ENCODE results near the gene LIN37.

Gene LIN37

DNA sequence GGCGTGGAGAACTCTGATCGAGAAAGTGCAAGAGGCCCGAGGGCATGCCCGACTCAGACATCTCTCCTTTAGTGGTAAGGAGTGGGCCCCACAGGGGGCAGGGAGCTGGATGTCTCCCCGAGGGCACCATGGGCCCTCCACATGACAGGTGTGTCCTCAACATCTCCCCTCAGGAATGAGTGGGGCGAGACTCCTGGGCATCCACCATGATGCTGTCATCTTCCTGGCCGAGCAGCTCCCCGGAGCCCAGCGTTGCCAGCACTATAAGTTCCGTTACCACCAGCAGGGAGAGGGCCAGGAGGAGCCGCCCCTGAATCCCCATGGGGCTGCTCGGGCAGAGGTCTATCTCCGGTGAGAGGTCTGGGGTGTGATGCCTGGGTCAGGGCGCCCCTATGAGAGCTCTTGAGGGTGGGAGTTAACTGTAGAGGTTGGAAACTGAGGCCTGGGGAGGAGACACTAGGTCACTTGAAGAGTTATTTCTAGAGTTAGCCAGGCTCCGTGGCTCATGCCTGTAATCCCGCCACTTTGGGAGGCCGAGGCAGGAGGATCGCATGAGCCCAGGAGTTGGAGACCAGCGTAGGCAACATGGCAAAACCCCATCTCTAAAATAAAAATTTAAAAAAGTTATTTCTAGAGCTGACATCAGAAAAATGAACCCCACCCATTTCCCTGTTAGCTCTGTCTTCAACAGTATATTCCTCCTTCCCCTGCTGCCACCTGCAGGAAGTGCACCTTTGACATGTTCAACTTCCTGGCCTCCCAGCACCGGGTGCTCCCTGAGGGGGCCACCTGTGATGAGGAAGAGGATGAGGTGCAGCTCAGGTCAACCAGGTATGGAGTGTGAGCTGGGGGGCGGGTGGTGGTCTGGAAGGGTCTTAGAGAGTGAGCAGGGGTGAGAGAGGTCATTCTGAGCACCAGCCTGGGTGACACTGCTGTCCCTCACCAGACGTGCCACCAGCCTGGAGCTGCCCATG lies 11.2 kb upstream of the LIN37 start:
- no peak for DNase-seq

DNA sequence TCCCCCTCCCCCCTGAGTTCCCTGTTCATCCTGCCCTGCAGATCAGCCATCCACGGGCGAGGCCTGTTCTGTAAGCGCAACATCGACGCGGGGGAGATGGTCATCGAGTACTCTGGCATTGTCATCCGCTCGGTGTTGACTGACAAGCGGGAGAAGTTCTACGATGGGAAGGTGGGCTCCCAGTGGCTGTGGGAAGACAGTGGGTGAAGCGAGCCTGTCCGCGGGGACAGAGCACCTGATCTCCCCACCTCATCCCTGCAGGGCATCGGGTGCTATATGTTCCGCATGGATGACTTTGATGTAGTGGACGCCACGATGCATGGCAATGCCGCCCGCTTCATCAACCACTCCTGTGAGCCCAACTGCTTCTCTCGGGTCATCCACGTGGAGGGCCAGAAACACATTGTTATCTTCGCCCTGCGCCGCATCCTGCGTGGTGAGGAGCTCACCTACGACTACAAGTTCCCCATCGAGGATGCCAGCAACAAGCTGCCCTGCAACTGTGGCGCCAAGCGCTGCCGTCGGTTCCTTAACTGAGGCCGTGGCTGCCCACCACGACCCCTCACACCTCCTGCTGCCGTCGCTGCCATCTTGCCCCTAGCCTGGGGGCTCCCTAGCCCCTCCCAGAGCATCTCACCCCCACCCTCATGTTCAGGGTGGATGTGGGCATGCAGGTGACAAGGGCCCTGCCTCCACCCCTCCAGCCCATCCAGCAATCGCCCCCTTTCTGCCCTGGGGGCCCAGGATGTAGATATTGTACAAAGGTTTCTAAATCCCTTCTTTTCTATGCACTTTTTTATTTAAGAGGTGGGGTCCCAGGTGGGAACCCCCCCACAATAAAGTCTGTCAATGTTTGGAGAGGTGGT lies 10.1 kb upstream of the LIN37 start:
- no peak for DNase-seq

DNA sequence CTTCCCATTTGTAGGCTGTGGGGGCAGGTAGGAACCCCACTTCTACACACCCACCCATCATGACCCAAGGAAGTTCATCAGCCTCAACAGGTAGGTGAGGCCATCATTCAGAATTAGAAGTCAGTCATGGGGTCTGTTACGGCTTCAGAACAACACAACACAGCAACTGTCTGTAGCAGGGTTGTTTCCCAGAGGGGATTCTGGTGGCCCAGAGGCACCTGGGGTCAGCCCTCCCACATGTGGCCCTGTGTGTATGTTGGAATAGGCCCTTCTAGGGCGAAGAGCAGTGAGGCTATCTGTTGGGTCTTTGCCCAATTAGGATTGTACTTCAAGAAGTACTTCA lies 9.5 kb upstream of the LIN37 start:
- DNase-seq, result no peak

DNA sequence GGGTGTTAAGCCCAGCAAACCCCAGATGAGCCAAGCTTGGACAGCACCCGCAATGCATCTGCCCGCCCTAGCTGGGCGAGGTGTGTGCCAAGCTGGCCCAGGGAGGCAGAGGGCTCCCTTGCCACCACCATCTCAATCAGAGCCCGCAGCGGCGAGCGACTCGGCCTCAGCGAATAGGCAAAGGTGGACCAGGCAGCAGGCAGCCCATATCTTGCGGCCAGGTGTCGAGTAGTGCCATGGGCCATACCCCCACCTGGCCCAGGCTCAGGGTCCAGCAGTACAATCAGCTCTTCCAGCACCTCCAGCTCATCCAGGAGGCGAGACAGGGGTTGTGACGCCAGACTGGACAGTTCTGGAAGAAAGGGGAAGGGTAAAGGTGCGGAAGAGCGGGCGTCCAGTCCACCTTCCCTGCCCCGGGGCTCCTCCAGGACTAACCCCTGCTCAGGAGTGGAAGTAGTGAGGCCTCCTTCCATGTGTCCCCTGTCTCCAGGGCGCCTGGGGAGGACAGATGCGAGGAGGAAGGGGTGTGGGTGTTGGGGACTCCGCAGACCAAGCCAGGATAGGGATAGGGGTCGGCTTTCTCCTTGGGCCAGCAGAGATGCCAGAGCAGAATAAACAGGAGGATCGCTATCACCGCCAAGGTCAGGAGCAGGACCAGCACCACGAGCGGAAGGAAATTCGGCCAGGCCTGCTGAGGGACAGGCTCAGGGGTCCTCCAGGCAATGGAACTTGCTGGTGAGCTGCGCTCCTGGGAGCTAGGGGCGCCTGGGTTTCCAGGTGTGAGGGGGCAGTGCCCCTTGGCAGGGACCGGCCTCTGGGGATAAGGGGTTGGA lies 8.9 kb upstream of the LIN37 start:
- no peak for DNase-seq

DNA sequence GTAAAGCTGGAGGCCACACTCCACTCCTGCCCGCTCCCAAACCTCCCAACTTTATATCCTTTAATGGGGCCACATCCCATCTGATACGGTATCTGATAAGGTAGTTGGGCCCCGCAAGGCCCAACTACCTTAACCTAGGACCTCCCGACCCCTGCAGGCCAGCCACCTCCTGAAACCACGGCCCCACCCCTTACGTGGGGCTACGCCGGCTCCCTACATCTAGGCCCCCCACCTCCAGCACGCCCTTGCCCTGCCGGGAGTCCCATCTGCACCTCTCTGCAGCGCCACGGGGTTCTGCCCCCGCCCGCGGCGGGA lies 8.3 kb upstream of the LIN37 start:
- DNase-seq, result no peak

DNA sequence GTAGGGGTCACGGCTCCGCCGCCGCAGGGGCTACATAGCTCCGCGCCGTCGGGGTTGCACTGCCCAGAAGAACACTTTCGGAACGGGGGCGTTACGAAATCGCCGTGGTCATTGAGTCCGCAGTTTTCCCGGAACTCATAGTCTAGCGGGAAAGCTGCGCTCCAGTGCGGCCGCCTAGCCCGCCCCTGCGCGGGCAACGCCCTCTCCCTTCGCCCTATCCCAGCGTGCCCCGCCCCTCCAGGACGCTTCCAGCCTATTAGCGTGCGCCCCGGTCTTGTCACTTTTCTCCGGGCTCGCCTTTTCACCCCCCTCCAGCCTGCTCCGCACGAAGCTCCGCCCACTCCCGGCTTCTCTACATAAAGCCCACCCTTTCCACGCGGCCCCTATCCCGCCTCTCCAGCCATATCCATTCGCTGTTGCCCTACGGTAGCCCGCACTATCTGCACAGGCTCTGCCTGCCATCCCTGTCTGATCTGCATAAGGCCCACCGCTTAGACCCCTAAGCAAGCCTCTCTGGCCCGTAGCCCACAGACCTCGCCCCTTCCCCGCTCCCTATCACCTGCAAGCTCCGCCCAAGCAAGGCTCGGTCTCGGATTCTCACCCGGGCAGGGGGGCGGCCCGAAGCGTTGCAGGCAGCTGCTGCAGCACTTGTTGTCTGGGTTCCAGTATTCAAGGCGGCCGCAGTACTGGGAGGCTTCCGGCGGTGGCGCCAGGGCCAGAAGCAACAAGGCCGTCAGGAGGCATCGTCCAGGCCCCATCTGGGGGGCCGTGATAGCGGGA lies 7.8 kb upstream of the LIN37 start:
- peak; percentile 88 for DNase-seq

DNA sequence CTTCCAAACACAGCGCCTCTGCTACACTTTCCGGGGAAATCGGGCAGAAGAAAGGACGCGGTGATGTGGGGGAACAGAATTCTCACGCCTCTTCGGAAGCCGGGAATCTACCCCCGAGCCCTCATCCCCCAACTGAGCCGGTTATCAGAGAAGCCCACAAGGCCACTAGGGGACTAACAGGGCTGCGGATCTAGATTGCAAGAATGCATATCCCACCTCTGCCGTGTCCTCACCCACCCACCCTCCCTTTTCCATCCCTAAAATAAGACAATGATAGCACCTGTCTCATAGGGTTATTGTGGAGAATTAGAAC lies 7.2 kb upstream of the LIN37 start:
- no peak for DNase-seq

DNA sequence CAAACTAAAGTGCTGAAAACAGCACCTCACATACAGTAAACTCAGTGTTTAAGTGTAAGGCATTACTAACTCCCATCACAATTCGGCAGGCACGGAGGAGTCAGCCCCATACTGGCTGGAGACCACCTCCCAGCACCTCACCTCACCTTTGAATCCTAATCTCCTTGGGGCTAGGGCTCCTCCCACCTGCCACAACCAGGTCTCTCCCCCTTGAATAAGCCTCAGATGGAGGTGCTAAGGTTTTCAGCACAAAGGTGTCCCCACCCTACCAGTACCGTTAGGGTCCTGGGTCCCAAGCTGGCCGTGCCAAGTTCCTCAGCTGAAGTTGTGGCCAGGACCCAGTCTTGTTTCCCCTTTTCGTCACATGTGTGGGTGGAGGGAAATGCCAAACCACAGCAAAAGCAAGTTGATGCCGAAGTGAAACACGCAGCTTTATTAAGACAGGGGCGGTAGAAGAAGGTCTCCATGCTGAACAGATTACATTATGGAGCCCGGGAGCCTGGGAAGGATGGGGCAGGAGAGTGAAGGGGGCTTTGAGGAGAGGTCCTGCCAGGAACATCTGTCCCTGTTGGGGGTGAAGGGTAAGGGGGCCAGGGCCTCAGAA lies 6.2 kb upstream of the LIN37 start, which contains the start of gene IGFLR1:
Gene IGFLR1, minus strand, starts transcription at position 332 of the 604 bp plus-strand sequence. CDS start 1,272 bp downstream, outside the sequence.
- no peak for DNase-seq

DNA sequence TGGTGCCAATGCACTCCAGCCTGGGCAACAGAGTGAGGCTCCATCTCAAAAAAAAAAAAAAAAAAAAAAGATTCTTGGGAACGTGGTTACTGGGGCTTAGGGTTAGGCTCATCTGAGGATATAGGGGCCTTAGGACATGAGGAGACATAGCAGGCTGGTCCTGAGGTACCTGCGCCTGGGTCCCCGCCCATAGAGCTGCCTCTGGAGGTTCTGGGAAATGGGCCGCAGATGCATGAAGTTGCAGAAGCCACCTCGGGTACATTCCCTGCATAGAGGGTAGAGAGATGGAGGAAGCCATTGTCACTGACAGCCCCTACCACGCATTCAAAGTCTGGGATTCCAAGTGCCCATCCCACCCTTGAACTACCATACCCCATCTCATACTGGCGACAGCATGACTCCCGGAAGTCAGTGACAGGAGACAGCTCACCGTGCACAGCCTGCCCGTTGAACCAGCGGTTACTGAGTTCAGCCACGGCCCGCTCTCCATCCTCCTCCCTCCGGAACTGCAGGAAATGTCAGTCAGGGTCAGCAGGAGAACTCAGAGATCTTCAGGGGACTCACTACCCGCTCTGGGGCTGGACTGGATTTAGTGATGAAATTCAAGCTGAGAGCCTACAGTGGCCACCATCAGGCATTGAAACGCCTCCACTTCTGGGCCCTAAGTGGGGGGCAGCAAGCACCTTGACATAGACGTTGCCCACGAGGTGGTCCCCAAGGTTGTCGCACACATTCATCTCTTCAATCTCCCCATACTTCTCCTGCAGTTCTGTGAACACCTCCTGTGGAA lies 4.5 kb upstream of the LIN37 start:
- no peak for DNase-seq

DNA sequence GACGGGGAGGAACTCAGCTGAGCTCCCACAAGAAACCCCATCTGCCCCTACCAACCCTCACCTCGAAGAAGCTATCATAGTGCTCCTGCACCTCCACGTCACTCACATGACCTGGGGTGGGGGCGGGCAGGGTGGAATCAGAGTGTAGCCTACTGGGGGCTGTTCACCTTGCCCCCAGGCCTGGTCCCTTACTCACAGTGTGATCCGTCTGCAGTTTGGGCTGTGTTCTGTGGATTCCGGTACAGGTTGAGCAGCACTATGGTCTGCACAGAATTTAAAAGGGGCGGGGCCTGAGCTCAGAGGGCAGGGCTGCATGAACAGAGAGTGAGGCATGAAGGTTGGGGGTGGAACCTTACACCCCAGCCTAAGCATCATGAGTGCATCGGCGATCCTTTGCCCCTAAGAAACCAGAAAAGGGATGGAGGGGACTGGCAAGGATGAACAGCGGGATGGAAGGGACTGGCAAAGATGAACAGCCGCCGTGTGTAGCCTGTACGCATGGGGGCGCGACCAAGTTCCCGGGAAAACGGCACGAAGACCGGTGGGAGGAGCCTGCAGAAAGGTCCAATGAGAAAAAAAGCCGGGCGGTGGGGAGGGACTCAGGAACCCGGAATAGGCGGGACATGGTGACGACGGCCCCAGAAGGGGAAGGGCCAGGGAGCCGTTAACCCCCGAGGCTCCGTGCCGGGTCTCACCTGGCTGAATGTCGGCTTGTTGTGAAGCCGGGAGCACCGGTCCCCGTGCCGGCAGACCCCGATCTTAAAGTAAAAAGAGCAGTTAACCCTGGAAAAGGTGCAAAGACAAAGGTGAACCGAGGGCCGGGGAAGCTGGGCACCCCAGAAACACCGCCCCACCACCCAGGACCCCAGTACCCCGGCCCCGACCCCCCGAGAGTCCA lies 3.7 kb upstream of the LIN37 start:
- peak; percentile 76 for DNase-seq

DNA sequence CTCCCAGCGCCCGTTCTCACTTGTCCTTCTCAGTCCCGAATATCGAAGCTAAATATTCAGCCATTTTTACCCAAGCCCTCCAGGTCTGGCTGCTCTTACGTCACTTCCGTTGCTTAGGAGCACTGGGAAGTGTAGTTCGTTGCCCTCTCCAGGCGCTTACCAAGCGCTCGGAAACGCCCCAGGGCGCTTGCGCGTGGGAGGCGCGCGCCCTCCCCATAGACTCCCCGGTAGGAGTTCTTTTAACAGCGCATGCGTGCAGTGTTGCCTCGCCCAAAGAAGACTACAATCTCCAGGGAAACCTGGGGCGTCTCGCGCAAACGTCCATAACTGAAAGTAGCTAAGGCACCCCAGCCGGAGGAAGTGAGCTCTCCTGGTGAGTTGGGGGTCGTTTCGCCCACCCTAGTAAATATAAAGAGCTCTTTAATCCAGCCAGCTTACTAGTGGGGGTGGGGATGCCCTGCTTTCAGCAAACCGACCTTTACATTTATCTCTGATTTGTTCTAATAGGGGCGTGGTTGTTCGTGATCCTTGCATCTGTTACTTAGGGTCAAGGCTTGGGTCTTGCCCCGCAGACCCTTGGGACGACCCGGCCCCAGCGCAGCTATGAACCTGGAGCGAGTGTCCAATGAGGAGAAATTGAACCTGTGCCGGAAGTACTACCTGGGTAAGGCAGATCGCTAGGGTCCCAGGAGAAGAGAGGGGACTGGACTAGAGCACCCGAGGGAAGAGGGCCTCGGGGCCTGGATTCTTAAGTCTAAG lies 2.9 kb upstream of the LIN37 start, which contains the start of the genes PSENEN and U2AF1L4:
Gene PSENEN, plus strand, starts transcription at position 324 of the 759 bp plus-strand sequence. Its CDS starts 280 bp downstream, at position 604.
Gene U2AF1L4, minus strand, starts transcription at position 91 of the 759 bp plus-strand sequence. Its CDS starts 27 bp downstream, at position 64.
- DNase-seq, result peak; percentile 78

DNA sequence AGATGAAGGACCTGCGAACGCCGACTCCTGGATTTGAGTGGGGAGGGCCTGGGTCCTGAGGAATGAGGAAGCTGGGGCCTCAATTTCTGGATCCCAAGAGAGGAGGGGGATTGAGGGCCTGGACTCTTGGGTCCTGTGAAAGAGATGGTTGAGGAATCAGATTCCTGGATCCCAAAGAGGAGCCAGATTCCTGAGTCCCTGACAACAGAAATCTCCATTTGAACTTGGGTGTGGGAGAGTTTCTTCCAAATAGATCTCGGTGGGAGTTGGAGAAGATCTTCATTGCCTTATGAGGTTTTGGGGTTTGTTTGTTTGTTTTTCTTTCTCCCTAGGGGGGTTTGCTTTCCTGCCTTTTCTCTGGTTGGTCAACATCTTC lies 2.3 kb upstream of the LIN37 start:
- no peak for DNase-seq

DNA sequence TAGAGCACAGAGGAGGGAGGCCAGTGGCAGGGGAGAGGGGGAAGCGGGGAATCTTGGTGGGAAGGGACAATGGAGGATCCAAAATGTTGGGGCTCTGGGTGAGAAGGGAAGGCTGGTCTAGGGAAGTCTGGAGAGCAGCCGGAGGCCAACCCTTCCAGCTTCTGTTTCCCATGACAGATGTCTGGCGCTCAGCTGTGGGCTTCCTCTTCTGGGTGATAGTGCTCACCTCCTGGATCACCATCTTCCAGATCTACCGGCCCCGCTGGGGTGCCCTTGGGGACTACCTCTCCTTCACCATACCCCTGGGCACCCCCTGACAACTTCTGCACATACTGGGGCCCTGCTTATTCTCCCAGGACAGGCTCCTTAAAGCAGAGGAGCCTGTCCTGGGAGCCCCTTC lies 1.8 kb upstream of the LIN37 start:
- DNase-seq, result no peak

DNA sequence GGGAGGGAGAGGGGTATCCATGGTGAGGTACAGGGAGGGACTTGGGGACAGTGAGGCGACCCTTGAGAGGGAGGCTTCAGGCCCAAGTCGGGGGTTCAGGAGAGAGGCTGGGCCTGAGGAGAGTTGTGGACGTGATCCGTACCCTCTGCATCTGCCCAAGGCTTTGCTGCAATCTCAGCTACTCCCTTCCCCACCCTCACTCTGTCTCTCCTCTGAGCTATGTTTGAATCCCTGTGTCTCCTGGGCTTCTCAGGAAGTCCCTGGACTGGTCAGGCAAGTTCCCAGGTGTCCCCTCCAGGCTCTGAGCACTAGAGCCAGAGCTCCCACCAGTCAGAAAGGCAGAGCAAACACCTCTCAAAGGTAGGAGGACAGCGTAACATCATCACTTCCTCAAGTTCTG lies 1.8 kb downstream of the LIN37 start:
- DNase-seq, result no peak

DNA sequence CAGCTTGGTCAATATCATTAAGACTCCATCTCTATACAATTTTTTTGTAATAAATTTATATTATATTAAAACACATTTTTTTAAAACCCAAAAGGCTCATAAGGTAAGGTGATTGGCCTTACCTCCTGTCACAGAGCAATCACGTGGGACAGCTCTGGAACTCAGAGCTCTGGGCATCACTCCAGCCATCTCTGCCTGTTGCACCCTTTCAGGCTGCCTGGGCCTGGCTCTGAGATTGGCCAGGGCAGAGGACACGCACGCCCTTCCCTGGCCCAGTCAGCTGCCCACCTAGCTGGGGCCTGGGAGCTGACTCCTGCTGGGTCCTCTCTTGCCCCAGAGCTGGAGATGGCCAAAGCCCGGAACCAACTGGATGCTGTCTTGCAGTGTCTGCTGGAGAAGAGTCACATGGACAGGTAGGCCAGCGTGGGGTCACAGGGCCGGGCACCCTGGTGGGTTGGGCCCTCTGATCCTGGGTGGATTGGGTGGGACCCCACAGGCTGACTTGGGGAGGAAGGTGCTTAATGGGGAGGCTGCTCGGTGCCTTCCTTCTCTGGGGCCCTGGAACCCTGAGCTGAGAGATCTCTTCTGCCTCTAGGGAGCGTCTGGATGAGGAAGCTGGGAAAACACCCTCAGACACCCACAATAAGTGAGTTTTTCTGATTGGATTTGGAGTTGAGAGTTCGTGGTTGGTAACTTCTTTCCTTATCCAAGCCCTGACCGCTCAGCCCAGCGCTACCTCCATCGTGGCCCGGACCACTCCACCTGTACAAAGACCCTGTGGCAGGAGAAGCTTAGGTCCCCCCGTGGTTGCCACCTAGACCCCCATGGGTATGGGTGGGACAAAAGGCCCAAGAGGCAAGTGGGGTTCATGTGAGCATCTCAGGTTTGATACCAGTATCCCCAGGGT lies 3.7 kb downstream of the LIN37 start:
- DNase-seq, result no peak

DNA sequence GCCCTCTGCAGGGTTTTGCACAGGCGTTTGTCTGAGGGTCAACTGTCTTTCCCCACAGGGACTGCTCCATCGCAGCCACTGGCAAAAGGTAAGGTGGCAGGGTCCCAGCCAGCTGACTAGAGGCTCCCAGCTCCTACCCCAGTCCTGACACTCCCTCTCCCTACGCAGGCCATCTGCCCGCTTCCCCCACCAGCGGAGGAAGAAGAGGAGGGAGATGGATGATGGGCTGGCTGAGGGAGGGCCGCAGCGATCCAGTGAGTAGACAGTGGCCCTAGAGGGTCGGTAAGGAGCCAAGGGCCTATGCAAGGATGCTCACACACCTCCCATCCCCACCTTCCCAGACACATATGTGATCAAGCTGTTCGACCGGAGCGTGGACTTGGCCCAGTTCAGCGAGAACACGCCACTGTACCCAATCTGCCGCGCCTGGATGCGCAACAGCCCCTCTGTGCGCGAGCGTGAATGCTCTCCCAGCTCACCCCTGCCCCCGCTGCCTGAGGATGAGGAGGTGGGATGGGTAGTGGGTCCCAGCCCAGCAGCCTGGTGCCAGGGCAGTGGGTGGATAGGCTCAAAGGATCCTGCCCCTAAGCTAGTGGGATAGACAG lies 4.5 kb downstream of the LIN37 start:
- no peak for DNase-seq

DNA sequence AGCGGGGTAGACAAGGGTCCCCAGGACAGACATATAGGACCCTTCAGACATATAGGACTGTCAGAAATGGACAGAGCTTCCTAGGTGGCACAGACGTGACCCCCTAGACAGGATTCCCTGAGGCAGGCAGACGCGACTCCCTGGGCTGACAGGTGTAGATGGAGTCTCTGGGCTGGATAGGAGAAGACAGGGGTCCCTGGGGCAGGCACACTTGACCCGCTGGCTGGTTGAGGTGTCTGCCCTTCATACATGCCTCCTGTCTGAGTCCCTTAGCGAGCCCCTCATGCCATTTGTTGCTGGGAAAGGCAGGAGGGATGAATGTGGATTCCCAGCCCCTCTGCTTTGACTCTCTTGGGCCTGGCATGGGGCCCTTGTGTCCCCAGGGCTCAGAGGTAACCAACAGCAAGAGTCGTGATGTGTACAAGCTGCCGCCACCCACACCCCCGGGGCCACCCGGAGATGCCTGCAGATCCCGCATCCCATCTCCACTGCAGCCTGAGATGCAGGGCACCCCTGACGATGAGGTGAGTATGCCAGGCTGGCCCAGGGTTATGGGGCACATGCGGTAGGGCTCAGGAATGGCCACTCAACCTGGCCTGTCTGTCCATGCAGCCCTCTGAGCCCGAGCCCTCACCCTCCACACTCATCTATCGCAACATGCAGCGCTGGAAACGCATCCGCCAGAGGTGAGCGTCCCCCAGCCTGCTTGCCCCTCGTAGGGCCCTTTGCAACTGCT lies 5.4 kb downstream of the LIN37 start:
- DNase-seq, result no peak

Measured in NCI-H1417 treated with DMSO at 0.1 percent for 48 hours (cell line).